A673 (cell line): ENCODE results near the gene NOM1. TPM values are rescaled to one million over a fixed set of nuclear protein-coding genes. Genes with fewer than 3 reads are reported as not detected.

Experiments
- BruUV-seq: library from RNA; stranded (reverse); fragments of 400-500 nt; replicated peaks from 2 replicates; lab custom pipeline; 2021; lab: Mats Ljungman, UMichigan
- CTCF ChIA-PET: fragments of 300-600 bp; sonication (Branson Sonifier 250); formaldehyde crosslinking; loops from one replicate; lab custom pipeline; 2022; ENCODE audit warnings: antibody characterized with exemption; lab: Charles Lee
- POLR2A ChIA-PET: fragments of 300-600 bp; sonication (Branson Sonifier 250); formaldehyde crosslinking; loops from one replicate; lab custom pipeline; 2022; ENCODE audit warnings: antibody characterized with exemption; ENCODE audit not compliant: low non-redundant PET; lab: Charles Lee
- DNase-seq: peaks from one replicate; pipeline ENCODE4 v3.0.0-alpha.2; 2015; ENCODE audit warnings: low spot score
- H3K27ac ChIP-seq: fragments of 200-600 bp; sonication (generic); 2 replicates; pipeline ENCODE4 v1.5.1; 2016; ENCODE audit warnings: mixed run types, low read depth, mild to moderate bottlenecking, mixed read lengths, antibody characterized with exemption, low read length; ENCODE audit not compliant: poor library complexity, severe bottlenecking
- H3K27me3 ChIP-seq: fragments of 200-600 bp; sonication (generic); replicated peaks from 2 replicates; pipeline ENCODE4 v1.6.1; 2017; ENCODE audit warnings: mixed run types, low read depth, mild to moderate bottlenecking, mixed read lengths, antibody characterized with exemption, low read length; ENCODE audit not compliant: insufficient read depth, poor library complexity
- H3K36me3 ChIP-seq: fragments of 200-600 bp; sonication (generic); 2 replicates; pipeline ENCODE4 v1.6.1; 2016; ENCODE audit warnings: mixed run types, mild to moderate bottlenecking, mixed read lengths, antibody characterized with exemption, low read length; ENCODE audit not compliant: insufficient read depth, poor library complexity, severe bottlenecking
- H3K4me1 ChIP-seq: fragments of 200-600 bp; sonication (generic); 2 replicates; pipeline ENCODE4 v1.6.1; 2017; ENCODE audit warnings: mixed run types, mild to moderate bottlenecking, mixed read lengths, antibody characterized with exemption, low read length; ENCODE audit not compliant: insufficient read depth, poor library complexity, severe bottlenecking
- H3K4me3 ChIP-seq: fragments of 200-600 bp; sonication (generic); 2 replicates; pipeline ENCODE4 v1.5.1; 2016; ENCODE audit warnings: low read depth, mixed run types, mild to moderate bottlenecking, mixed read lengths, low read length; ENCODE audit not compliant: poor library complexity, severe bottlenecking
- H3K9me3 ChIP-seq: fragments of 200-600 bp; sonication (generic); 2 replicates; pipeline ENCODE4 v1.6.1; 2016; ENCODE audit warnings: mixed run types, low read depth, mild to moderate bottlenecking, mixed read lengths, antibody characterized with exemption, low read length; ENCODE audit not compliant: poor library complexity, severe bottlenecking
- EZH2 ChIP-seq: fragments of 200-600 bp; sonication (generic); IDR thresholded peaks from 2 replicates; pipeline ENCODE4 v1.6.1; 2017; ENCODE audit warnings: borderline replicate concordance, low read depth, mild to moderate bottlenecking, mixed read lengths, antibody characterized with exemption, low read length; ENCODE audit not compliant: poor library complexity, severe bottlenecking
- intact Hi-C: fragments of 100-400 bp; cut with micrococcal nuclease; formaldehyde crosslinking; loops from one replicate; pipeline ENCODE4 v1.10.0; 2022; ENCODE audit not compliant: unreplicated experiment
- total RNA-seq: library from RNA; stranded (reverse); gene quantifications from 2 replicates; pipeline ENCODE4 v1.2.3, GENCODE V29; 2021
- TF ChIP-seq, protein P1 (sequence below): fragments of 300-800, 200-600 bp; sonication (generic); conservative IDR thresholded peaks from 2 replicates; pipeline ENCODE4 v1.5.1; 2017; ENCODE audit warnings: low read depth, mild to moderate bottlenecking, antibody characterized with exemption, low read length, moderate library complexity, mixed read lengths

Gene NOM1
- total RNA-seq, 1 experiment from 2014 or later, result 34.1 TPM

DNA sequence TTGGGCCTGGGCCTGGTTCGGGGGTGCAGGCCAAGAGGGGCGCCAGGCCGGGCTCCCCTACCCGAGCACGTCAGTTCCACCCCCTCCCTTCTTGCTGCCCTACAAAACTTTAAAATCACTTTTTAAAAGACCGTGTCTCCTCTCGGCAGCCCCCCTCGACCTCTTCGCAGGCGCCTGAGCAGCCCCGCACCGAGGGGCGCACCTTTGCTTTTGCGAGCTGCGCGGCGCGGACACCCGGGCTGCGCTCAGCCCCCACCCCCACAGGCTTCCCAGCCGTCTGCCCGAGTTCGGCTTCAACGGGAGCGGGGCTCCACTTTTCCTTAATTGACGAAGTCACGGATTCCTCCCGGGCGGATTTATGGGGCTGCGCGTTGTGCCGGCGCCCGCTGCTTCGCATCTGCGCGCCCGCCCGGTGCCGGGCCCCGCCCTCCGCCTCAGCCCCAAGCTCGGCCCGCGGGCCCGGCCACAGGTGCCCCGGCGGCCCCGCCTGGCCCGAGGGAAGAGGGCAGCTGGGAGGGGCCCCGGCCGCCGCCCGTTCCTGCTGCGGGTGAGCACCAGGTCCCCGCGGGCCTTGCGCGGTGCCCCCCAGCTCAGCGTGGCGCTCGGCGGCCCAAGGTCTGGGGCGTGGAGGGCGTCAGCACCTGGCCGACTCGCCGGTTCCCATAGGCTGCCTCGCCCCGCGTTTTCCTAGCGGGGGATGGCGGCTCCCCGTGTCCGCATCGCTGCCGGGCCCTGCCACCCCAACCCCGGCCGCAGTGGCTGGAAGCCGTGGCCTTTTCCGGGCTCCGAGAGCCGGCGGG is 71.8 kb downstream of the NOM1 start:
- ChIA-PET CTCF (no interaction called here), POLR2A (no interaction called here)
- Histone ChIP-seq H3K36me3 (no peaks in the 10 kb centered on the region), H3K9me3 (no peaks in the 10 kb centered on the region), H3K4me3 (no peak overlapping the region), H3K4me1 (peaks cover 11% of the 10 kb centered on the region), H3K27me3 (peaks cover 100% of the 10 kb centered on the region), H3K27ac (no peak overlapping the region)
- intact Hi-C loops, result no loop called here
- DNase-seq, result no peak
- peak; percentile 92 for TF ChIP-seq EZH2
- TF ChIP-seq, protein P1, sequence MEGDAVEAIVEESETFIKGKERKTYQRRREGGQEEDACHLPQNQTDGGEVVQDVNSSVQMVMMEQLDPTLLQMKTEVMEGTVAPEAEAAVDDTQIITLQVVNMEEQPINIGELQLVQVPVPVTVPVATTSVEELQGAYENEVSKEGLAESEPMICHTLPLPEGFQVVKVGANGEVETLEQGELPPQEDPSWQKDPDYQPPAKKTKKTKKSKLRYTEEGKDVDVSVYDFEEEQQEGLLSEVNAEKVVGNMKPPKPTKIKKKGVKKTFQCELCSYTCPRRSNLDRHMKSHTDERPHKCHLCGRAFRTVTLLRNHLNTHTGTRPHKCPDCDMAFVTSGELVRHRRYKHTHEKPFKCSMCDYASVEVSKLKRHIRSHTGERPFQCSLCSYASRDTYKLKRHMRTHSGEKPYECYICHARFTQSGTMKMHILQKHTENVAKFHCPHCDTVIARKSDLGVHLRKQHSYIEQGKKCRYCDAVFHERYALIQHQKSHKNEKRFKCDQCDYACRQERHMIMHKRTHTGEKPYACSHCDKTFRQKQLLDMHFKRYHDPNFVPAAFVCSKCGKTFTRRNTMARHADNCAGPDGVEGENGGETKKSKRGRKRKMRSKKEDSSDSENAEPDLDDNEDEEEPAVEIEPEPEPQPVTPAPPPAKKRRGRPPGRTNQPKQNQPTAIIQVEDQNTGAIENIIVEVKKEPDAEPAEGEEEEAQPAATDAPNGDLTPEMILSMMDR, result no peak
- no TSS peak for BruUV-seq

DNA sequence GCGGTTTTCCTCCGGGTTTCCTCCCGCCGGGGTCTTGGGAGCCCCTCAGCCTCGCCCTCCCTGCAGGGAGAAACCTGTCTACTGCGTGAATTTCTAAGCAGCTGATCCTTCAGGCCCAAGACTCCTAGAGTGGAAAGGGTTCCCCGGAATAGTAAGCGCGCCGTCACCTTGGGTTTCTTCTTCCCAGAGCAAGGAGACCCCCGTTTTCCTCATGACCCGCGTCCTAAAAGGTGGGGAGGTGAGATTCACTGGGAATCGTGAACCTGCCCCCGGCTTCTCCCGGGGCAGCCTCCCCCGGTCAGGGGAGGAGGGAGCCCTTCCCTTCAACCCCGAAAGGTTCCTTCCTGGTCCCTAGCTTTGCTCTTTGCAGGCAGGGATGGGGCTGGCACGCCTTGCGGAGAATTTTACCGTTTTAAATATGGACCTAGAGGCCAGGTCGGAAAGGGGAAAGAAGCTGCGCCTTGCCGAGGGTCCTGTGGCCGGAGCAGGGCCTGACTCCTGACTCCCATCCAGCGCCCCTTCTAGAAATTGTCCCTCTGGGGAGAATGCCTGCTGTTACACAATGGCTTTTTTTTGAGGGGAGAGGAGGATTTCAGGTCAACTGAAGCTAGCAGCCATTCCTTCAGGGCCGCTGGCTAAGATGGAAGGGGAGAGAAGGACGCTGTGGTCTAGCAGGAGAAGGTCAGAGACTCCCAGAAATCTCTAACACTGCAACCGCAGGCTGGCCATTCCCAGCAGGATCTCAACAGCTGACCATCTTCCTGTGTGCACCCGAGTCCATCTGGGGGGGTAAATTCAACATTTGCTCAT is 72.6 kb downstream of the NOM1 start:
- no peaks in the 10 kb centered on the region for H3K36me3 ChIP-seq
- no peak overlapping the region for H3K27ac ChIP-seq
- ChIA-PET CTCF (no interaction called here), POLR2A (no interaction called here)
- peaks cover 100% of the 10 kb centered on the region for H3K27me3 ChIP-seq
- BruUV-seq, result no TSS peak
- peaks cover 5% of the 10 kb centered on the region for H3K4me1 ChIP-seq
- H3K4me3 ChIP-seq, result no peak overlapping the region
- TF ChIP-seq, protein P1, result no peak
- TF ChIP-seq EZH2, result peak; percentile 76
- intact Hi-C loops, result no loop called here
- no peak for DNase-seq
- H3K9me3 ChIP-seq, result no peaks in the 10 kb centered on the region

Other genes with a start within 250 kb of the NOM1 start
- gene LMBR1, start 56.5 kb upstream of the NOM1 start, total RNA-seq, result 49.5 and 50.7 TPM in 2 replicates
- gene MNX1, start 61.0 kb downstream of the NOM1 start, total RNA-seq, result 0.13 TPM in 1 of 2 replicates, not detected in the other
- gene UBE3C, start 189.2 kb downstream of the NOM1 start, total RNA-seq, result 66.4 and 77.9 TPM in 2 replicates